Measurements from ENCODE around the gene ARPP21.

ARPP21 gene

GRCh38 chr3:35761311-35761710, 122.0 kb downstream of the ARPP21 start:
- no peak for TF ChIP-seq CTCF (IDR thresholded peaks at IDR 0.05)
- no peak for TF ChIP-seq ZFX (IDR thresholded peaks at IDR 0.05; ENCODE audit: borderline replicate concordance)
- H3K27ac ChIP-seq = no peak overlapping the region

- TF ChIP-seq CTCF (IDR thresholded peaks at IDR 0.05) (no peak), ZFX (IDR thresholded peaks at IDR 0.05; ENCODE audit: borderline replicate concordance) (no peak)
- H3K27ac ChIP-seq = no peak overlapping the region
Measured at GRCh38 chr3:35772381-35773015, 133.2 kb downstream of the ARPP21 start.

GRCh38 chr3:35773417-35773816, 134.1 kb downstream of the ARPP21 start:
- TF ChIP-seq CTCF (IDR thresholded peaks at IDR 0.05) (no peak), ZFX (IDR thresholded peaks at IDR 0.05; ENCODE audit: borderline replicate concordance) (no peak)
- H3K27ac ChIP-seq = no peak overlapping the region

GRCh38 chr3:35776346-35776745, 137.0 kb downstream of the ARPP21 start:
- TF ChIP-seq ZFX (IDR thresholded peaks at IDR 0.05; ENCODE audit: borderline replicate concordance) = no peak
- no peak for TF ChIP-seq CTCF (IDR thresholded peaks at IDR 0.05)
- H3K27ac ChIP-seq = no peak overlapping the region

- H3K27ac ChIP-seq = no peak overlapping the region
- TF ChIP-seq CTCF (IDR thresholded peaks at IDR 0.05) (no peak), ZFX (IDR thresholded peaks at IDR 0.05; ENCODE audit: borderline replicate concordance) (no peak)
Measured at GRCh38 chr3:35777065-35777464, 137.7 kb downstream of the ARPP21 start.

- no peak overlapping the region for H3K27ac ChIP-seq
- TF ChIP-seq ZFX (IDR thresholded peaks at IDR 0.05; ENCODE audit: borderline replicate concordance) (no peak), CTCF (IDR thresholded peaks at IDR 0.05) (no peak)
Measured at GRCh38 chr3:35777563-35778554, 138.5 kb downstream of the ARPP21 start.

- TF ChIP-seq ZFX (IDR thresholded peaks at IDR 0.05; ENCODE audit: borderline replicate concordance) = no peak
- TF ChIP-seq CTCF (IDR thresholded peaks at IDR 0.05) = no peak
- no peak overlapping the region for H3K27ac ChIP-seq
Measured at GRCh38 chr3:35779611-35780010, 140.3 kb downstream of the ARPP21 start.
